HFFc6 (cell line): Measurements from ENCODE around the gene CST11. TPM values are rescaled to one million over a fixed set of nuclear protein-coding genes. Genes with fewer than 3 reads are reported as not detected.
A peak's percentile ranks its signal among the peaks of the same experiment; 100 is the strongest.

Source experiments
- DNase-seq: peaks from one replicate; pipeline ENCODE4 v3.0.0-alpha.2; 2018
- H3K27ac Mint-ChIP-seq: 2 replicates; pipeline ENCODE4 v1.8.0; 2020; ENCODE audit warnings: mild to moderate bottlenecking, mixed read lengths
- H3K27me3 Mint-ChIP-seq: 2 replicates; pipeline ENCODE4 v1.8.0; 2021; ENCODE audit warnings: mild to moderate bottlenecking, moderate library complexity, mixed read lengths; ENCODE audit not compliant: insufficient read depth
- H3K36me3 Mint-ChIP-seq: 2 replicates; pipeline ENCODE4 v1.8.0; 2021; ENCODE audit warnings: low read depth, mixed read lengths
- H3K4me1 Mint-ChIP-seq: 2 replicates; pipeline ENCODE4 v1.8.0; 2020; ENCODE audit warnings: low read depth, mixed read lengths
- H3K4me3 Mint-ChIP-seq: 2 replicates; pipeline ENCODE4 v1.8.0; 2020; ENCODE audit warnings: mild to moderate bottlenecking, moderate library complexity, mixed read lengths
- H3K9me3 Mint-ChIP-seq: 2 replicates; pipeline ENCODE4 v1.8.0; 2020; ENCODE audit warnings: mild to moderate bottlenecking, mixed read lengths
- total RNA-seq, 6 experiments: library from RNA; stranded (reverse); fragmentation: NEBNext Ultra II Directional; extraction: Animal tissue kit (Norgen Biotek cat#: 25700); gene quantifications; 2 replicates in 1 of 6; 3 replicates in 5 of 6; pipeline ENCODE4 v1.2.3, GENCODE V29; 2021
- TF ChIP-seq, protein P1 (sequence below): fragments of 200-600 bp; sonication (generic); IDR thresholded peaks from 2 replicates; pipeline ENCODE4 v1.5.0; 2021; ENCODE audit warnings: antibody characterized with exemption, mild to moderate bottlenecking

Gene CST11
- total RNA-seq, 6 experiments from 2014 or later, result not detected

GRCh38 chr20:23441850-23442313 is 10.8 kb downstream of the CST11 start:
- H3K36me3 Mint-ChIP-seq, result no peaks in the 10 kb centered on the region
- no peak overlapping the region for H3K27ac Mint-ChIP-seq
- H3K4me3 Mint-ChIP-seq, result no peak overlapping the region
- peak; percentile 74 for DNase-seq
- TF ChIP-seq, protein P1, sequence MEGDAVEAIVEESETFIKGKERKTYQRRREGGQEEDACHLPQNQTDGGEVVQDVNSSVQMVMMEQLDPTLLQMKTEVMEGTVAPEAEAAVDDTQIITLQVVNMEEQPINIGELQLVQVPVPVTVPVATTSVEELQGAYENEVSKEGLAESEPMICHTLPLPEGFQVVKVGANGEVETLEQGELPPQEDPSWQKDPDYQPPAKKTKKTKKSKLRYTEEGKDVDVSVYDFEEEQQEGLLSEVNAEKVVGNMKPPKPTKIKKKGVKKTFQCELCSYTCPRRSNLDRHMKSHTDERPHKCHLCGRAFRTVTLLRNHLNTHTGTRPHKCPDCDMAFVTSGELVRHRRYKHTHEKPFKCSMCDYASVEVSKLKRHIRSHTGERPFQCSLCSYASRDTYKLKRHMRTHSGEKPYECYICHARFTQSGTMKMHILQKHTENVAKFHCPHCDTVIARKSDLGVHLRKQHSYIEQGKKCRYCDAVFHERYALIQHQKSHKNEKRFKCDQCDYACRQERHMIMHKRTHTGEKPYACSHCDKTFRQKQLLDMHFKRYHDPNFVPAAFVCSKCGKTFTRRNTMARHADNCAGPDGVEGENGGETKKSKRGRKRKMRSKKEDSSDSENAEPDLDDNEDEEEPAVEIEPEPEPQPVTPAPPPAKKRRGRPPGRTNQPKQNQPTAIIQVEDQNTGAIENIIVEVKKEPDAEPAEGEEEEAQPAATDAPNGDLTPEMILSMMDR, result peak; percentile 96
- peaks cover 14% of the 10 kb centered on the region for H3K27me3 Mint-ChIP-seq
- H3K9me3 Mint-ChIP-seq, result no peaks in the 10 kb centered on the region
- peaks cover 30% of the 10 kb centered on the region for H3K4me1 Mint-ChIP-seq

- TF ChIP-seq, protein P1, result no peak
- Mint-ChIP-seq H3K4me1 (peaks cover 11% of the 10 kb centered on the region), H3K27ac (no peak overlapping the region)
Observed at GRCh38 chr20:23440004-23440403, 12.7 kb downstream of the CST11 start.

GRCh38 chr20:23438661-23439060 is 14.0 kb downstream of the CST11 start:
- no peak overlapping the region for H3K4me3 Mint-ChIP-seq
- H3K9me3 Mint-ChIP-seq, result no peaks in the 10 kb centered on the region
- no peak for DNase-seq
- peaks cover 6% of the 10 kb centered on the region; the same call in 1 of the 2 replicates for H3K4me1 Mint-ChIP-seq
- peaks cover 22% of the 10 kb centered on the region for H3K27me3 Mint-ChIP-seq
- H3K36me3 Mint-ChIP-seq, result no peaks in the 10 kb centered on the region
- no peak overlapping the region for H3K27ac Mint-ChIP-seq
- TF ChIP-seq, protein P1, result no peak

More at GRCh38 chr20:23440004-23440403, 12.7 kb downstream of the CST11 start:
- DNase-seq, result no peak
- H3K4me3 Mint-ChIP-seq, result no peak overlapping the region
- H3K36me3 Mint-ChIP-seq, result no peaks in the 10 kb centered on the region
- H3K9me3 Mint-ChIP-seq, result no peaks in the 10 kb centered on the region
- peaks cover 25% of the 10 kb centered on the region for H3K27me3 Mint-ChIP-seq

- Mint-ChIP-seq H3K4me3 (no peak overlapping the region), H3K9me3 (no peaks in the 10 kb centered on the region), H3K27ac (no peak overlapping the region), H3K36me3 (no peaks in the 10 kb centered on the region), H3K27me3 (peaks cover 22% of the 10 kb centered on the region), H3K4me1 (peaks cover under 1% of the 10 kb centered on the region; the same call in 1 of the 2 replicates)
- no peak for DNase-seq
- TF ChIP-seq, protein P1, result no peak
Observed at GRCh38 chr20:23437126-23437899, 15.4 kb downstream of the CST11 start.

DNA sequence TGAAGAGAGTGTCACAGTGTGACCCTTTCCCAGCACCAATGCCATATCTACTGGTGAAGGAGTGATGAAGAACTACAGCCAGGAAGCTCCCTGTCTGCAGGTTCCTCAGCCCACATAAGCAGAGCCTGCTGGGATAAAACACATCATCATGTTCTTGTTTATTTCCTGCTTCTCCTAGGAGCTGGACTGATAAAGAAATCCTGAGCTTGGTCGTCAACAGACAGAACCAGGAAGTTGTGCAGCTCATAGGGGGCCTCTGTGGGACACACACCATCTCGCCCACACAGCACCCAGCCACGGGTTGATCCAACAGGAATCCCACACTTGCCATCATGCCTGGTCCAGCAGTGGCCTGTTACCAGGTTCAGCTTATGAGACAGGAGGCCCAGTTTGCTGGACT is 16.0 kb downstream of the CST11 start:
- Mint-ChIP-seq H3K4me3 (no peak overlapping the region), H3K27me3 (peaks cover 22% of the 10 kb centered on the region), H3K4me1 (no peaks in the 10 kb centered on the region), H3K9me3 (no peaks in the 10 kb centered on the region), H3K27ac (no peak overlapping the region), H3K36me3 (no peaks in the 10 kb centered on the region)
- TF ChIP-seq, protein P1, result no peak
- no peak for DNase-seq
